Superior temporal gyrus (tissue), 1 donor: ENCODE measurements around the gene CTDP1.
"Not testable (repeated sequence)": the region's sequence is repeated elsewhere in the genome, so short reads cannot be mapped to it uniquely, and the experiment has no call there.

Source experiments
- DNase-seq: peaks from one replicate; pipeline ENCODE4 v3.0.0-alpha.2; 2016; ENCODE audit errors: extremely low spot score

CTDP1 gene

GRCh38 chr18:79702906-79703305 is 23.3 kb downstream of the CTDP1 start:
- DNase-seq, result no peak

- DNase-seq, result no peak
These were observed 25.0 kb downstream of the CTDP1 start for GRCh38 chr18:79704631-79705030.

- DNase-seq, result no peak
These were observed 25.7 kb downstream of the CTDP1 start for GRCh38 chr18:79705272-79705671.

- DNase-seq, result no peak
These were observed 26.4 kb downstream of the CTDP1 start for GRCh38 chr18:79706006-79706405.

GRCh38 chr18:79706658-79707057 is 27.1 kb downstream of the CTDP1 start:
- DNase-seq, result no peak

- no peak for DNase-seq
These were observed 27.6 kb downstream of the CTDP1 start for GRCh38 chr18:79707239-79707638.

- no peak for DNase-seq
These were observed 28.1 kb downstream of the CTDP1 start for GRCh38 chr18:79707671-79708070.

GRCh38 chr18:79708412-79708811 is 28.8 kb downstream of the CTDP1 start:
- no peak for DNase-seq

GRCh38 chr18:79712206-79712857 is 32.7 kb downstream of the CTDP1 start:
- no peak for DNase-seq

- DNase-seq, result no peak
These were observed 33.7 kb downstream of the CTDP1 start for GRCh38 chr18:79713341-79713740.

- no peak for DNase-seq
These were observed 35.1 kb downstream of the CTDP1 start for GRCh38 chr18:79714531-79715240.

- DNase-seq, result no peak
These were observed 35.7 kb downstream of the CTDP1 start for GRCh38 chr18:79715280-79715679.

GRCh38 chr18:79717059-79717458 is 37.5 kb downstream of the CTDP1 start:
- DNase-seq, result no peak

GRCh38 chr18:79717555-79718074 is 38.0 kb downstream of the CTDP1 start:
- DNase-seq, result no peak

GRCh38 chr18:79718126-79718525 is 38.5 kb downstream of the CTDP1 start:
- DNase-seq, result no peak

- no peak for DNase-seq
These were observed 39.4 kb downstream of the CTDP1 start for GRCh38 chr18:79718878-79719477.

GRCh38 chr18:79719478-79720358 is 40.1 kb downstream of the CTDP1 start:
- DNase-seq, result not testable (repeated sequence)

GRCh38 chr18:79720359-79720733 is 40.7 kb downstream of the CTDP1 start:
- DNase-seq, result no peak

- DNase-seq, result no peak
These were observed 43.4 kb downstream of the CTDP1 start for GRCh38 chr18:79723036-79723435.

GRCh38 chr18:79723628-79724027 is 44.0 kb downstream of the CTDP1 start:
- DNase-seq, result no peak

- no peak for DNase-seq
These were observed 44.9 kb downstream of the CTDP1 start for GRCh38 chr18:79724299-79725080.
